NCI-H2081 treated with DMSO at 0.1 percent for 48 hours (cell line): Measurements from ENCODE around the gene PCDHGA4.
"Not testable (repeated sequence)": the region's sequence is repeated elsewhere in the genome, so short reads cannot be mapped to it uniquely, and the experiment has no call there.

Source experiments
- DNase-seq: peaks from one replicate; lab custom pipeline; 2025; lab: John Stamatoyannopoulos, UW

Gene PCDHGA4

DNA sequence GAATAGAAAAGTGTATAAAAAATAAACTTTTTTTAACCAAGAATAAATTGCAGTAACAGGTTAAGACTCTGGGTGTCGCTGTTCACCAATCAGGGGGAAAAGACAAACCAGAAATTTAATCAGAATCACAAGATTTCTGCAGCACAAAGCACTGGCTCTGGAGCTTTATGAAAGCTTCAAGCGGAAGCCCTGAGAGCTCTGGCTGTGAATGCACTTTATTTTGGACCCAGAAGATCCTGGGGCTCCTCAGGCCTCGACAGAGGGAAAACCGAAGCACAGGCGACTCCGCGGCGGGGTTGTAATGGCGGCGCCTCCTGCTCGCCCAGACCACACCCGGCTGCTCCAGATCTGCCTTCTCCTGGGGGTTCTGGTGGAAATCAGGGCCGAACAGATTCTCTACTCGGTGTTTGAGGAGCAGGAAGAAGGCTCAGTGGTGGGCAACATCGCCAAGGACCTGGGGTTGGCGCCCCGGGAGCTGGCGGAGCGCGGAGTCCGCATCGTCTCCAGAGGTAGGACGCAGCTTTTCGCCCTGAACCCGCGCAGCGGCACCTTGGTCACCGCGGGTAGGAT is at the start of gene PCDHGA4:
Gene PCDHGA4, plus strand, starts transcription at position 122 of the 570 bp plus-strand sequence. Its CDS starts 87 bp downstream, at position 209.
- DNase-seq, result no peak

- no peak for DNase-seq
Observed at GRCh38 chr5:141306630-141307029, 48.2 kb upstream of the PCDHGA4 start.

GRCh38 chr5:141313711-141314110 is 41.1 kb upstream of the PCDHGA4 start:
- no peak for DNase-seq

- not testable (repeated sequence) for DNase-seq
Observed at GRCh38 chr5:141316963-141317362, 37.9 kb upstream of the PCDHGA4 start.

DNA sequence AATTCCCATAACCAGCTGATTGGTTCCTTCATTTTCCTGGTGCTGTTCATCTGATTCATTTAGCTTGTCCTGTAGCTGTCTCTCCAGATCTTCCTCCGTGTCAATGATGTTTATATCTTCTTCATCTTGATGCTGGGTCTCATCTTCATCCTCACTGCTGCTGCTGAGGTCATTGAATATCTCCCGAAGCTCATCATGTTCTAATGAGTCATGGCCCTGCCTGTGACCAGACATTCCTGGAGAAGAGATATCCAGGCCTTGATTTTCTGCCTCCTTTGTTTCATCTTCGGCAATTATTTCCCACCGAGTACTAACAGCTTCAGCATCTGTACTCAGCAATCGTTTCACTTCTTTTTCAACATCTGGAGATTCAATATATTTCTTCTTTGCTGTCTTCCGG is 35.6 kb upstream of the PCDHGA4 start:
- DNase-seq, result no peak

GRCh38 chr5:141319699-141320098 is 35.1 kb upstream of the PCDHGA4 start:
- DNase-seq, result no peak

- peak; percentile 44 for DNase-seq
Observed at GRCh38 chr5:141320225-141321169, 34.3 kb upstream of the PCDHGA4 start, which contains the start of gene TAF7. TSS of gene TAF7 (minus strand) at chr5:141320784. CDS start at chr5:141320044, 740 bp downstream.

DNA sequence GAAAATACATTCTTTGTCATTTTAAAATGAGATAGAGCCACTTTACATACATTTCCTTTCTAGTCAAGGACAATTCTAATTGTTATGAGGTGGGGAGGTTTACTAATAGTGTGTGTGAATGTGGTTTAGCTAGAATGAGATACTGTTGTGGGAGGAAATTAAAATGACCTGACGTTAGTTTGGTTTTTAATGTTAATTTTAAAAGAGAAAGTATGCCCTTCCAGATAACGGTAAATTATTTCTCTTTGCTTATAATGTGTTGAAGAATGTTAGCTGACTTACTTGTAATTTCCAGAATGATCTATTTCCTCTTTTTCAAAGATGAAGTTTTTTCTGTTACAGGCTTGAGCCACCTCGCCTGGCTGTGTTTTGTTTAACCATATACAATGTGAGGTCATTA is 32.6 kb upstream of the PCDHGA4 start:
- no peak for DNase-seq

GRCh38 chr5:141326088-141326854 is 28.6 kb upstream of the PCDHGA4 start:
- peak; percentile 48 for DNase-seq

DNA sequence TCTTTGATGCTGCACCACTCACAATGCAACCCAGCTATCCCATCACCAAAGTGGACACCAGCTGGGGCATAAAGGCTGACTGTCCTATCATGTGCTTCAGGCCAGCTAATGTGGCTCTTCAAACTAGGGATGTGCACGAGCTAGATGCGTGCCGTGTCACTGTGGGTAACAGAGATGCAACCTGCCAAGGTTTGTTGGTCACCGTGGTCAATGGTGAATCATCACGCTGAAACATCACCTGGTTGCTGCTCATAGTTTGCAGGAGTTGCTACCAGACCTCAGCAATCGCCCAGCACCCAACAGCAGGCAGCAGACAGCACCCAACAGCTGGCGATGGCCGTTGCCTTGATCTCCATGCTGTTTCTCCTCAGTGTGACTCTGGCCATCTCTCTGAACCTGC is 26.6 kb upstream of the PCDHGA4 start:
- no peak for DNase-seq

DNA sequence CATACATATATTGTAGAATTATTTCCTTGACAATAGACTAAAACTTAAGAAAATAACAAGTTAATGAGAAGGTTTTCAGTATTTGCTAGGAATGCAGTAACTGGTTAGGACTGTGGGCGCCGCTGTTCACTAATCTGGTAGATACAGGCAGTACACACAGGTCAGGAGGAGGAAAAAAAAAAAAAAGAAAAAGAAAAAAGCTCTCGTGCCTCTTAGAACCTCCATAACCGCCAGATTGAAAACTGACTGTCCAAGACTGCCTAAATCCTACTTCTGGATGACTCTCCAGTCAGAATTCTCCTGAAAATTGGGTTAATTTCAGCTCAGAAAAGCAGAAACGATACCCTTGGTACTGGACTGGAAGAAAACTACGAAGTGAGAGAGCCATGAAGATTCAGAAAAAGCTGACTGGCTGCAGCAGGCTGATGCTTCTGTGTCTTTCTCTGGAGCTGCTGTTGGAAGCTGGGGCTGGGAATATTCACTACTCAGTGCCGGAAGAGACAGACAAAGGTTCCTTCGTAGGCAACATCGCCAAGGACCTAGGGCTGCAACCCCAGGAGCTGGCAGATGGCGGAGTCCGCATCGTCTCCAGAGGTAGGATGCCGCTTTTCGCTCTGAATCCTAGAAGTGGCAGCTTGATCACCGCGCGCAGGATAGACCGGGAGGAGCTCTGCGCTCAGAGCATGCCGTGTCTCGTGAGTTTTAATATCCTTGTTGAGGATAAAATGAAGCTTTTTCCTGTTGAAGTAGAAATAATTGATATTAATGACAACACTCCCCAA is 24.3 kb upstream of the PCDHGA4 start, which contains the start of gene PCDHGA1:
Gene PCDHGA1, plus strand, starts transcription at position 216 of the 782 bp plus-strand sequence.
- no peak for DNase-seq

DNA sequence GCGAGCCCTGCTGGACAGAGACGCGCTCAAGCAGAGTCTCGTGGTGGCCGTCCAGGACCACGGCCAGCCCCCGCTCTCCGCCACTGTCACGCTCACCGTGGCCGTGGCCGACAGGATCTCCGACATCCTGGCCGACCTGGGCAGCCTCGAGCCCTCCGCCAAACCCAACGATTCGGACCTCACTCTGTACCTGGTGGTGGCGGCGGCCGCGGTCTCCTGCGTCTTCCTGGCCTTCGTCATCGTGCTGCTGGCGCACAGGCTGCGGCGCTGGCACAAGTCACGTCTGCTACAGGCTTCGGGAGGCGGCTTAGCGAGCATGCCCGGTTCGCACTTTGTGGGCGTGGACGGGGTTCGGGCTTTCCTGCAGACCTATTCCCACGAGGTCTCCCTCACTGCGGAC is 22.2 kb upstream of the PCDHGA4 start:
- DNase-seq, result not testable (repeated sequence)

- no peak for DNase-seq
Observed at GRCh38 chr5:141338538-141339306, 16.1 kb upstream of the PCDHGA4 start, which contains the start of gene PCDHGA2. TSS of gene PCDHGA2 (plus strand) at chr5:141338760.

- DNase-seq, result not testable (repeated sequence)
Observed at GRCh38 chr5:141340781-141341354, 14.0 kb upstream of the PCDHGA4 start.

DNA sequence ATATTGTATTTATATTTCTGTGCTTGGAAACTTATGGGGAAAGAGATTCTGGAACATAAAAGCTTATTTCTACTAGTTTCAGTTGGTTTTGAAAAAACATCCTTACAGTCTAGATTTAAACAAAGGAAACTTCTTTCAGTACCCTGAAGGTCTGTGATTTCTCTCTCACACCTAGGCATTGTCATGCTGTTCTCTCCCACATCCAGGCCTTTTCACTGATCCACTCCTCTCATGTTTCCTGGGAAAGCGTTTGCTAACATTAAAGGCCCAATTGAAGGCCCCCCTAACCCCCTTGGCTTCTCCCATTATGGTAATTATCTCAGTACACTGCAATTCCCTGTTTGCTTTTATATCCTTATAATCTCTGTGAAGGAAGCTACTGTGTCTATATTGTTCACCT is 12.0 kb upstream of the PCDHGA4 start:
- DNase-seq, result no peak

DNA sequence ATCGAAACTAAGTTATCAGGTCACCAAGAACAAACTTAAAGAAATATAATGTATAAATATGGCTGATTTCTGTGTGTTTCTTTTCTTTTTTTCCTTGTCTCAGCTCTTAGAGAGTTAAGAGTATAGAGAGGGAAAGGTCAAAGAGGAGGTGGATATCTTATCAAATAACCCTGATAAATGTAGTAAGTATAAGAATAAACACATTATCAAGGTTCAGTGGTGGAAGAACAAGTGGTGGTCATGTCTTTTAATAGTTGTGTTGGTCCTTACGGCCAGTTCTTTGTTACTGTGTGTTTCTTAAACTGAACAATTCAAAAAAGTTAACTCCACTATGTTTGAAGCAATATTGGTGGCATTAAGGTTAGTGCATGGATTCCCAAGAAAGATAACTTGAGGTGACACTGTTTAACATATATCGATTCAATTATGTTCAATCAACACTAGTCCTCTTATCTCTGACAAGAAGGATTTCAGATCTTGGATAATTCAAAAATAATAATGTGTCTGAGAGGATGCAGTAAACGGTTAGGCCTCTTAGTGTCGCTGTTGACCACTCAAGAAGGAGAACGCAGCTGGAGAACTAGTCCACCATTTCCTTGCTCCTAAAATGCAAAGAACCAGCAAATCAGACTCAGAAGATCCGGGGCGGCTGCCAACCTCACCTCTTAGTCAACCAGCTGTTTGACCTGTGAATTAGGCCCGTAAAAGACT is 11.4 kb upstream of the PCDHGA4 start, which contains the start of gene PCDHGA3:
Gene PCDHGA3, plus strand, starts transcription at position 588 of the 711 bp plus-strand sequence. CDS start 205 bp downstream, outside the sequence.
- DNase-seq, result no peak

DNA sequence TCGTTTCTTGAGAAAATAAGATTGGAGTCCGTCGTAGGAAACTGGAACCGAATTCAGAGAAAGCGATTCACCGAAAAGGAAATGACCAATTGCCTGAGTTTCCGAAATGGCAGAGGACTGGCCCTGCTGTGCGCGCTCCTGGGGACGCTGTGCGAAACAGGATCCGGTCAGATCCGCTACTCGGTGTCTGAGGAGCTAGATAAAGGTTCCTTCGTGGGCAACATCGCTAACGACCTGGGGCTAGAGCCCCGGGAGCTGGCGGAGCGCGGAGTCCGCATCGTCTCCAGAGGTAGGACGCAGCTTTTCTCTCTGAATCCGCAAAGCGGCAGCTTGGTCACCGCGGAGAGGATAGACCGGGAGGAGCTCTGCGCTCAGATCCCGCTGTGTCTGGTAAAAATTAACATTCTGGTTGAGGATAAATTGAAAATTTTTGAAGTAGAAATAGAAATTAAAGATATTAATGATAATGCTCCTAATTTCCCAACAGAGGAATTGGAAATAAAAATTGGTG is 10.8 kb upstream of the PCDHGA4 start:
- DNase-seq, result no peak

- DNase-seq, result no peak
Observed at GRCh38 chr5:141345327-141345726, 9.5 kb upstream of the PCDHGA4 start.

DNA sequence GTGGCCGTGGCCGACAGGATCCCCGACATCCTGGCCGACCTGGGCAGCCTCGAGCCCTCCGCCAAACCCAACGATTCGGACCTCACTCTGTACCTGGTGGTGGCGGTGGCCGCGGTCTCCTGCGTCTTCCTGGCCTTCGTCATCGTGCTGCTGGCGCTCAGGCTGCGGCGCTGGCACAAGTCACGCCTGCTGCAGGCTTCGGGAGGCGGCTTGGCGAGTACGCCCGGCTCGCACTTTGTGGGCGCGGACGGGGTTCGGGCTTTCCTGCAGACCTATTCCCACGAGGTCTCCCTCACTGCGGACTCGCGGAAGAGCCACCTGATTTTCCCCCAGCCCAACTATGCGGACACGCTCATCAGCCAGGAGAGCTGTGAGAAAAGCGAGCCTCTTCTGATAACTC is 8.8 kb upstream of the PCDHGA4 start:
- DNase-seq, result not testable (repeated sequence)
